ENCODE results near the gene ATP2B2.

ATP2B2 gene

DNA sequence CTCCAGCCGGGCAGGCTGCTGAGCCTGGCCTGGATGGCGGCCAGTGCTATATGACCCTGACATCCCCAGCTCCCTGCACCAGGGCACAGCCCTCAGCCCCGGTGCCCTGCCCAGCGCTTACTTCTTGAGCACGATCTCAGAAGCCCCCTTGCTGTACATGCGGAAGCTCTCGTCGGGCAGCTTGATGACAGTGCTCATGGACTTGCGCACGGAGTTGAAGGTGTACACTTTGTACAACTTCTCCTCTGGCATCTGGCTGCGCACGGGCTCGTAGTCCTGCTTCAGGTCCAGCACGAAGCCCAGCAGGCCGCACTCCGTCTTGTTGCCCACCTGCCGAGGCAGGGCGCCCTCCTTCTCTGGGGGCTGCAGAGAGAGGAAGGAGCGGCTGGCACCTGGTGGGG is 145.6 kb downstream of the ATP2B2 start:
- DNase-seq (ENCODE audit: extremely low read depth, low read depth) = no peak
- TF ChIP-seq, protein P1, sequence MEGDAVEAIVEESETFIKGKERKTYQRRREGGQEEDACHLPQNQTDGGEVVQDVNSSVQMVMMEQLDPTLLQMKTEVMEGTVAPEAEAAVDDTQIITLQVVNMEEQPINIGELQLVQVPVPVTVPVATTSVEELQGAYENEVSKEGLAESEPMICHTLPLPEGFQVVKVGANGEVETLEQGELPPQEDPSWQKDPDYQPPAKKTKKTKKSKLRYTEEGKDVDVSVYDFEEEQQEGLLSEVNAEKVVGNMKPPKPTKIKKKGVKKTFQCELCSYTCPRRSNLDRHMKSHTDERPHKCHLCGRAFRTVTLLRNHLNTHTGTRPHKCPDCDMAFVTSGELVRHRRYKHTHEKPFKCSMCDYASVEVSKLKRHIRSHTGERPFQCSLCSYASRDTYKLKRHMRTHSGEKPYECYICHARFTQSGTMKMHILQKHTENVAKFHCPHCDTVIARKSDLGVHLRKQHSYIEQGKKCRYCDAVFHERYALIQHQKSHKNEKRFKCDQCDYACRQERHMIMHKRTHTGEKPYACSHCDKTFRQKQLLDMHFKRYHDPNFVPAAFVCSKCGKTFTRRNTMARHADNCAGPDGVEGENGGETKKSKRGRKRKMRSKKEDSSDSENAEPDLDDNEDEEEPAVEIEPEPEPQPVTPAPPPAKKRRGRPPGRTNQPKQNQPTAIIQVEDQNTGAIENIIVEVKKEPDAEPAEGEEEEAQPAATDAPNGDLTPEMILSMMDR (IDR thresholded peaks at IDR 0.05; ENCODE audit: low read depth, low read length) = no peak

DNA sequence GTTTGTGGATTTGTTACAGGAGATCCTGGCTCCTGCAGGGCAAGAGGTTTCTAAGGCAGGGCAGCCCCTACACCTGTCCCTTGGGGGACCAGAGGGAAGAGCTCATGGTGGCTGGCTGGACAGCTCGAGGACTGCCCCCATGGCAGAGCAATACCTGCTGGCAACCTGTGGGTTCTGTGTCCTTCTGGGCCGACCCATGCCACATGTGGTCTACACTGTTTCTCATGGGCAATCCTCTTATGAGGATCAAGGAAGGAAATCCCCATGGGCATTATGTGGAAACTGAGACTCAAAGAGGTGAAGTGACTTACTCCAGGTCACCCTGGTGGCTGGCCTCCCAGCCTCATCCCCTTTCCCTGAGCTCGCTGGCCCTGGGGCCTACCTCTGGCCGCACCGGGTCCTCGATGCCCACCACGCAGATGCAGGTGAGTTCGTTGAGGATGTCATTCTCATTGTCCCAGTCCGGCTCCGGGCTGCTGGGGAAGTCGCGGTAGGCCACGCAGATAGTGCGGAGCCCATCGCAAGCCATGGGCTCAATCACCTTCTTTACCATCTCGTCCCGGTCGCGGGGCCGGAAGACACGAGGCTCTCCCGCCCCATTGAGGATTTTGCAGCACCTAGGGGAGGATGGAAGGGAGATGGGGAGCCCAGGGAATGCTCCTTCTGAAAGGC is 146.9 kb downstream of the ATP2B2 start:
- DNase-seq (ENCODE audit: extremely low read depth, low read depth) = no peak
- TF ChIP-seq, protein P1 (IDR thresholded peaks at IDR 0.05; ENCODE audit: low read depth, low read length) = no peak

DNA sequence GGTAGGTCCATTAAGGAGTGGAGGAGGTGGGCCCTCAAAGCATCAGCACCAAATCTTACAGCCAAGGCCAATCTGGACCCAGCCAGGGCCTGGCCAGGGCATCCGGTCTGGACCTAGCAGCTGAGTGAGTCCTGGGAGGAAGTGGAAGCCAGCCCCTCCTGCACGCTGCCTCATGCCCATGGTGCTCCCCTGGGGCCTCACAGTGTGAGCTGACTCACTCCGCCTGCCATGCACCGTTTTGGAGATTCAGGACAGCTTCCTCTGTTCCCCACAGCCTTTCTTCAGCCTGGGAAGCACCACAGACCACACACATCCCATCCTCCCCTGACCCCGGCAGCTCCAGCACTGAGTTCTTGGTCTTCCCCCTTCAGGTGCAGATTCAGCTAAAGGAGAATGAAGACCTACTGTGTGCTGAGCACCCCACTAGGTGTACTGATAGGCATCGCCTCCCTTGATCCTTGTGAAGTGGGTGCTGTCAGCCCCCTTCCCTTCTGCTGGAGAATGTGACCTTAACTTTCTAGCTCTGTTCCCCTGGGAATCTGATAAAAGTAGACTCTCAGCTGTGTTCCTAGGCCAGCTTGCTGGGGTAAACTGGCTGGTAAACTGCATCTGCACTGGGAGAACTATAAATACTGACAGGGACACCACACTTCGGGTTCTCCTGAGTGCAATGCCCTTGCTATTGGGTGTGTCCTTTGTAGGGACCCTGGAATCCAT is 147.6 kb downstream of the ATP2B2 start:
- DNase-seq (ENCODE audit: extremely low read depth, low read depth) = peak; percentile 55
- TF ChIP-seq, protein P1 (IDR thresholded peaks at IDR 0.05; ENCODE audit: low read depth, low read length) = no peak

DNA sequence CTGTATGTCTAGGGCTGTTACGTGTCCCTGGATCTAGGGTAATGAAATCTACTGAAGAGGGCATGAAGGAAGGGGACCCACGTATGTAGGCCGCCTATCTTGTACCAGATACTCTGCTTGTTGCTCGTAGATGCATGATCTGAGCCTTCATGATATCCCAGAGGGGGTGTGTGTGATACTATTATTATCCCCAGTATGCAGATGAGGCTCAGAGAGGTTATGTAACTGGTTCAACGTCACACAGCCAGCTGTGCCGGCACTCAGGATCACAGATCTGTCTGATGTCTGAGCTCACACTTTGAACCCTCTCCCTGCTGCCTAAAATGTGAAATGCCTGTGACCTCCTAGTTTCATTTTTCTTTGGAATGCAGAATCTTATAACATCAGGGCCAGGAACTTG is 148.3 kb downstream of the ATP2B2 start:
- TF ChIP-seq, protein P1 (IDR thresholded peaks at IDR 0.05; ENCODE audit: low read depth, low read length) = no peak
- no peak for DNase-seq (ENCODE audit: extremely low read depth, low read depth)

DNA sequence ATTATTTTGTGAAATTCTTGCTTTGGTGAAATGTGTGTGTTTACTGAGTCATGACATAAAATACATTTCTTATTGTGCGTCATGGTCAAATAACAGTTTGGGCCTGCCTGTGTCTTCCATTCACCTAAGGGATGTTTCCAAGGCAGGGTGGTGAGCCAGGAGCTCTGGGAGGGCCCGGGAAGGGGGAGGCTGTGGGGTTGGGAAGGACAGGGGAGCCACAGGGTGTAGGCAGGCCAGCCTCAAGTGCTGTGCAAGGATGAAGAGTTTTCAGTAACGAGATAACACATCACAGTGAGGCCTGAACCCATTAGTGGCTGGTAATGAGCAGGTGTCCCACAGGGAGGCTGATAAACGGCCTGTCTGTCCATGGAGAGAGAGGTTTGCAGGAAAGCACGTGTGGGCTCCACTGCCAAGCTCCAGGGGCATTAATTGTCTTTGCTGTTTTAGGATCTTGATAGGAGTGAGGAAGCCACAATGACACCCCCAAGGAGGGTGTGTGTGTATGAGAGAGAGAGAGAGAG is 148.9 kb downstream of the ATP2B2 start:
- TF ChIP-seq, protein P1 (IDR thresholded peaks at IDR 0.05; ENCODE audit: low read depth, low read length) = no peak
- no peak for DNase-seq (ENCODE audit: extremely low read depth, low read depth)

DNA sequence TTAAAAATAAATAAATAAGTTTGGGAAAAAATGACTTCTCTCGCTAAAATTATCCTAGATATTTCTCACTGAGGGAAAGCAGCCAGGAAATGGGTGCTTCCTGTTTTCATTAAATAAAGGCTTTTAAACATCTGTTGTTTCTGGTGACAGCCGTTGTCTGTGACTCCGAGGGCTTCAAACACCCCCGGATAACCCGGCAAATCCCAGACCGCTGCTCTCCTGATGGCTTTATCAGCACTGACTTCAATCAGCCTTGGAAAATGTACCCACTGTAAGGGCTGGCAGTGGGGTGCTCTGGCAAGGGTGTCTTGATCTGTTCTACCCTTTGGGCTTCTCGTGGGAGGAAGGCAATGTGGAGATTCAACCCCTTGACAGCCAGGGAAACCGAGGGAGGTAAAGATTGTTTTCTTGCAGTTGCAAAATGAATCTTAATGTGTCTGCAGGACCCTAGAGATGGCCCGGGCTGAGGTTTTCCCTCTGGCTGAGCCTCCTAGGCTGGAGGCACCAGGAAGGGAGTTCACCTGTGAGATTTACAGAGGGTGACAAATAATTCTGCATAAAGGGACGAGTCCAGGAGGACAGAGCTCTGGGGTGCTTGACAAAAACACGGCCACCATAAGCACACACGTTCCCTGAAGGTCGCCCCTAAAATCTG is 150.9 kb downstream of the ATP2B2 start:
- TF ChIP-seq, protein P1 (IDR thresholded peaks at IDR 0.05; ENCODE audit: low read depth, low read length) = no peak
- no peak for DNase-seq (ENCODE audit: extremely low read depth, low read depth)

Measured in AG09319 (cell line).